HUES48 (cell line): ENCODE data around the gene C17orf107.

Experiments
- H3K27ac ChIP-seq: one replicate; pipeline ENCODE4 v1.7.0; 2013; ENCODE audit warnings: low read depth, low read length, inconsistent platforms
- H3K27me3 ChIP-seq: 2 replicates; pipeline ENCODE4 v1.6.1; 2013; ENCODE audit warnings: mild to moderate bottlenecking, low read length; ENCODE audit not compliant: control insufficient read depth, insufficient read depth
- H3K36me3 ChIP-seq: 2 replicates; pipeline ENCODE4 v1.6.1; 2013; ENCODE audit warnings: low read length; ENCODE audit not compliant: control insufficient read depth, insufficient read depth
- H3K4me1 ChIP-seq: 2 replicates; pipeline ENCODE4 v1.6.1; 2013; ENCODE audit warnings: mild to moderate bottlenecking, low read length; ENCODE audit not compliant: control insufficient read depth, insufficient read depth
- H3K4me3 ChIP-seq: 2 replicates; pipeline ENCODE4 v1.5.1; 2013; ENCODE audit warnings: mild to moderate bottlenecking, low read depth, low read length
- H3K9ac ChIP-seq: 2 replicates; pipeline ENCODE4 v1.6.1; 2013; ENCODE audit warnings: mild to moderate bottlenecking, low read depth, low read length, moderate library complexity
- H3K9me3 ChIP-seq: 2 replicates; pipeline ENCODE4 v1.6.1; 2013; ENCODE audit warnings: low read length; ENCODE audit not compliant: control insufficient read depth, insufficient read depth

Gene C17orf107

DNA sequence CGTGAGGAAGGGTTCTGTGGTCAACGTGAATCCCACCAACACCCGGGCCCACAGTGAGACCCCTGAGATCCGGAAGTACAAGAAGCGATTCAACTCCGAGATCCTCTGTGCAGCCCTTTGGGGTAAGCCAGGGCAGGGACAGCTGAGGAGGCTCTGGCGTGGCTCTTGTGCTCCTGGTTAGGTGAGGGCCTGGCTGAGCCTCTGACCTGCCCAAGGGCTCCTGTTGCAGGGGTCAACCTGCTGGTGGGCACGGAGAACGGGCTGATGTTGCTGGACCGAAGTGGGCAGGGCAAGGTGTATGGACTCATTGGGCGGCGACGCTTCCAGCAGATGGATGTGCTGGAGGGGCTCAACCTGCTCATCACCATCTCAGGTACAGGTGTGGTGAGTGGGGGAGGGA, 4.2 kb upstream of the C17orf107 start:
- Histone ChIP-seq H3K27ac (no peak overlapping the region), H3K9ac (no peak overlapping the region), H3K36me3 (peaks cover 70% of the 10 kb centered on the region)

DNA sequence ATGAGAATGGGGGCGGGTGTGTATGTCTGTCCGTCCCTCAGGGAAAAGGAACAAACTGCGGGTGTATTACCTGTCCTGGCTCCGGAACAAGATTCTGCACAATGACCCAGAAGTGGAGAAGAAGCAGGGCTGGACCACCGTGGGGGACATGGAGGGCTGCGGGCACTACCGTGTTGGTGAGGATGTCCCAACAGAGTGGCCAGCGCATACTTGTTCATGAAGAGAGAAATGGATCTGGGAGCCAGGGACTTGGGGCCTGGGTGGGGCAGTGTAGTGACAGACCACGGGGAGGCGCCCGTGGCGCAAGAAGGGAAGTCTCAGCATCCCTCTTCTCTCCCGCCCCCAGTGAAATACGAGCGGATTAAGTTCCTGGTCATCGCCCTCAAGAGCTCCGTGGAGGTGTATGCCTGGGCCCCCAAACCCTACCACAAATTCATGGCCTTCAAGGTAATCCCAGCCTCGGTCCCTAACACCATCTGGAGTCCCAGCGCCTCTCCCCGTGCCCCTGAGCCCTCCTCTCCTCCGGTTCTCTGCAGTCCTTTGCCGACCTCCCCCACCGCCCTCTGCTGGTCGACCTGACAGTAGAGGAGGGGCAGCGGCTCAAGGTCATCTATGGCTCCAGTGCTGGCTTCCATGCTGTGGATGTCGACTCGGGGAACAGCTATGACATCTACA, 3.5 kb upstream of the C17orf107 start:
- no peak overlapping the region for H3K9ac ChIP-seq
- H3K4me1 ChIP-seq: peaks cover 3% of the 10 kb centered on the region; the same call in 1 of the 2 replicates
- H3K9me3 ChIP-seq: no peaks in the 10 kb centered on the region
- no peaks in the 10 kb centered on the region for H3K27me3 ChIP-seq
- peaks cover 63% of the 10 kb centered on the region for H3K36me3 ChIP-seq
- no peak overlapping the region for H3K27ac ChIP-seq
- H3K4me3 ChIP-seq: no peak overlapping the region

More for the DNA sequence above, 4.2 kb upstream of the C17orf107 start:
- Histone ChIP-seq H3K27me3 (no peaks in the 10 kb centered on the region), H3K9me3 (no peaks in the 10 kb centered on the region), H3K4me1 (no peaks in the 10 kb centered on the region), H3K4me3 (no peak overlapping the region)

GRCh38 chr17:4896332-4897197, 2.8 kb upstream of the C17orf107 start:
- H3K36me3 ChIP-seq: peaks cover 55% of the 10 kb centered on the region
- H3K27ac ChIP-seq: no peak overlapping the region

GRCh38 chr17:4897198-4897687, 2.1 kb upstream of the C17orf107 start:
- no peaks in the 10 kb centered on the region for H3K27me3 ChIP-seq
- no peak overlapping the region for H3K27ac ChIP-seq
- no peak overlapping the region for H3K9ac ChIP-seq
- no peaks in the 10 kb centered on the region for H3K9me3 ChIP-seq
- H3K4me3 ChIP-seq: no peak overlapping the region
- H3K4me1 ChIP-seq: peaks cover 3% of the 10 kb centered on the region; the same call in 1 of the 2 replicates
- H3K36me3 ChIP-seq: peaks cover 50% of the 10 kb centered on the region

More at GRCh38 chr17:4896332-4897197, 2.8 kb upstream of the C17orf107 start:
- H3K9me3 ChIP-seq: no peaks in the 10 kb centered on the region
- H3K4me1 ChIP-seq: peaks cover 3% of the 10 kb centered on the region; the same call in 1 of the 2 replicates
- H3K9ac ChIP-seq: no peak overlapping the region
- no peak overlapping the region for H3K4me3 ChIP-seq
- no peaks in the 10 kb centered on the region for H3K27me3 ChIP-seq

DNA sequence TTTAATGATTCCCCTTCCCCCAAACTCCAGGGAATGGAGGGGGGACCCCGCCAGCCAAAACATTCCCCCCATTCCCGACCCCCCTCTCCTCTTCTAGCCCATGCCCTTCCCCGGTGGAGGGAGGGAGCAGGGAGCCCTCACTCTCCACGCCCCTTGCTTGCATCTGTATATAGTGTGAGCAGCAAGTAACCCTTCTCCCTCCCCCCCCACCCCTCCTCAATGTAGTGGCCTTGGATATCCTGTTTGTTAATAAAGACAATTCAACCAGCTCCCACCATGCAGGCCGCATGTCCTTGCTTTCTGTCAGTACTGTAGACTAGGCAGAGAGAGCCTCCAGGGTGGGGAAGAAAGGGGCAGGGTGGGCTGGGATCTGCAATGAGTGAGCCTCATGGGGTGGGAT, 1.6 kb upstream of the C17orf107 start:
- Histone ChIP-seq H3K9me3 (no peaks in the 10 kb centered on the region), H3K4me3 (no peak overlapping the region), H3K27me3 (no peaks in the 10 kb centered on the region), H3K4me1 (peaks cover 3% of the 10 kb centered on the region; the same call in 1 of the 2 replicates), H3K27ac (no peak overlapping the region), H3K9ac (no peak overlapping the region), H3K36me3 (peaks cover 45% of the 10 kb centered on the region)

DNA sequence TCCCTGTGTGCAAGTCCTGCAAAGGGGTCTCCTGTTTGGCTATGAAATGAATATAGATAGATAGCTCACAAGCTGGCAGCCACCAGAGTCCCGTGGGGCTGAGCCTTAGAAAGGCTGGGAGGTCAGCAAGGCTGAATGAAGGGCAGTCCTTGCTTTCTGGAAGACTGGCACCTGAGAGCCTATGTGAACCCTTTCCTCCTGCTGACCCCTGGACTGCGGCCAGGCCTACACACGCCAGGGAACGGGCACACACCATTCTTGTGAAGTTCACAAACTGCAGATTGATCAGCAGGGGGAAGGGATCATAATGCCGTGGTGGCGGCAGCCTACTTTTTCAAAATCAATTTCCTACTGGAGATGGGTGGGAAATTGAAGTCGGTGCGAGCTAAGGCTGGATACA, 985 bp upstream of the C17orf107 start:
- H3K4me3 ChIP-seq: 0 out of 2 replicates have a peak overlapping the region, but pooled peaks have one; percentile 65
- peaks cover 5% of the 10 kb centered on the region for H3K4me1 ChIP-seq
- H3K36me3 ChIP-seq: peaks cover 39% of the 10 kb centered on the region
- no peak overlapping the region for H3K27ac ChIP-seq
- no peak overlapping the region for H3K9ac ChIP-seq
- no peaks in the 10 kb centered on the region for H3K9me3 ChIP-seq
- H3K27me3 ChIP-seq: no peaks in the 10 kb centered on the region

GRCh38 chr17:4898927-4899326, 409 bp upstream of the C17orf107 start:
- H3K4me3 ChIP-seq: peak overlapping the region; percentile 65
- no peak overlapping the region for H3K27ac ChIP-seq

DNA sequence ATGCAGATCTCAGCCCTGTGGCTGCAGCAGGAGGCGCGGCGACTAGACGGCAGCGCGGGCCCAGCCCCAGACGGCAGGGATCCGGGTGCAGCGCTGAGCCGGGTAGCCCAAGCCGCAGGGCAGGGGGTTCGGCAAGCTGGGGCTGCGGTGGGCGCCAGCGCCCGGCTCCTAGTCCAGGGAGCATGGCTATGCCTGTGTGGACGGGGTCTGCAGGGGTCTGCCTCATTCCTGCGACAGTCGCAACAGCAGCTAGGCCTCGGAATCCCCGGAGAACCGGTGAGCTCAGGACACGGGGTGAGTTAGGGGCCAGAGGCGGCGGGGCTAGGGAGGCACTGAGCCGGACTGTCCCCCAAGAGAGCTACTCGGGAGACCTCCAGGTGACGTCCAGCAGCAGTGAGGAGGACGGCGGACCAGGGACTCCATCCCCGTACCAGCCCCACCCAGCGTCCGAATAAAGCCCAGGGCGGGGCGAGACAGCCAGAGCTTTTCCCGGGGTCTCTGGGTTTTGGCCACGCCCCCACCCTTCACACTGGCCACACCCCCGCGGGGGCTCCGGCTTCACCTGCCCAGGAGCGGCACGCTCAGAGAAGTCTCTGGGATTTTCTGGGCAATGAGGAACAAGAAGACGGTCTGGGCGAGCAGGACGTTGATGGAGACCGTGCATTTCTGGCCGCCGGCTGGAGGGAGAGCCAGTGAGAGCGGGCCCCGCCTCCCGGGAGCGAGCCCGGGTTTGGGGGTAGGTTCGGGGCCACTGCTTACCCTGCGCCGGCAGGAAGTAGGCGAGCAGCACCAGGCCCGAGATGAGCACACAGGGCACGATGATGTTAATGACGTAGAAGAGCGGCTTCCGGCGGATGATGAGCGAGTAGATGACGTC, 1.1 kb downstream of the C17orf107 start:
- Histone ChIP-seq H3K4me1 (peaks cover 7% of the 10 kb centered on the region), H3K9me3 (no peaks in the 10 kb centered on the region), H3K36me3 (peaks cover 18% of the 10 kb centered on the region), H3K27me3 (no peaks in the 10 kb centered on the region), H3K27ac (no peak overlapping the region), H3K9ac (no peak overlapping the region), H3K4me3 (peak overlapping the region; percentile 65; the same call in 1 of the 2 replicates)

More at GRCh38 chr17:4898927-4899326, 409 bp upstream of the C17orf107 start:
- peaks cover 33% of the 10 kb centered on the region for H3K36me3 ChIP-seq
- no peaks in the 10 kb centered on the region for H3K27me3 ChIP-seq
- no peak overlapping the region; the same call in 1 of the 2 replicates for H3K9ac ChIP-seq
- H3K4me1 ChIP-seq: peaks cover 7% of the 10 kb centered on the region
- H3K9me3 ChIP-seq: no peaks in the 10 kb centered on the region

GRCh38 chr17:4901108-4901647, 1.8 kb downstream of the C17orf107 start:
- Histone ChIP-seq H3K9ac (no peak overlapping the region), H3K9me3 (no peaks in the 10 kb centered on the region), H3K4me3 (peak overlapping the region; percentile 65; the same call in 1 of the 2 replicates), H3K27me3 (no peaks in the 10 kb centered on the region), H3K27ac (no peak overlapping the region), H3K4me1 (peaks cover 7% of the 10 kb centered on the region), H3K36me3 (peaks cover 14% of the 10 kb centered on the region)

GRCh38 chr17:4901648-4902344, 2.5 kb downstream of the C17orf107 start:
- Histone ChIP-seq H3K36me3 (peaks cover 8% of the 10 kb centered on the region), H3K9me3 (no peaks in the 10 kb centered on the region), H3K9ac (no peak overlapping the region), H3K27me3 (no peaks in the 10 kb centered on the region), H3K4me1 (peaks cover 7% of the 10 kb centered on the region), H3K4me3 (no peak overlapping the region), H3K27ac (no peak overlapping the region)
